Fibroblast of villous mesenchyme (primary cell): ENCODE data around the gene DNAJB12. TPM values are rescaled to one million over a fixed set of nuclear protein-coding genes. Genes with fewer than 3 reads are reported as not detected.

ENCODE experiments used
- DNase-seq: peaks from one replicate; pipeline ENCODE4 v3.0.0-alpha.2; 2010; ENCODE audit warnings: low read depth
- H3K4me3 ChIP-seq: 2 replicates; pipeline ENCODE4 v1.5.1; 2011; ENCODE audit warnings: low read depth, mild to moderate bottlenecking, low read length
- CTCF ChIP-seq: IDR thresholded peaks from 2 replicates; pipeline ENCODE4 v1.5.1; 2012; ENCODE audit warnings: low read depth, mild to moderate bottlenecking, low read length; ENCODE audit not compliant: insufficient read depth
- total RNA-seq: library from RNA; depleted of rRNA; stranded (reverse); fragments of >200 nt; gene quantifications from 2 replicates; pipeline ENCODE4 v1.2.3, GENCODE V29; 2012

The DNAJB12 gene
- total RNA-seq, 1 donor: 32.8 TPM

GRCh38 chr10:72370201-72370722 is 15.5 kb upstream of the DNAJB12 start:
- no peak overlapping the region for H3K4me3 ChIP-seq
- TF ChIP-seq CTCF: no peak
- no peak for DNase-seq

- no peak for TF ChIP-seq CTCF
- no peak overlapping the region for H3K4me3 ChIP-seq
- DNase-seq: peak; percentile 25
These were observed 12.7 kb upstream of the DNAJB12 start for GRCh38 chr10:72367301-72367960.

GRCh38 chr10:72365106-72365895 is 10.6 kb upstream of the DNAJB12 start:
- no peak for TF ChIP-seq CTCF
- no peak for DNase-seq
- no peak overlapping the region for H3K4me3 ChIP-seq

GRCh38 chr10:72364239-72364777 is 9.6 kb upstream of the DNAJB12 start:
- peak; percentile 94 for TF ChIP-seq CTCF
- DNase-seq: peak; percentile 95
- H3K4me3 ChIP-seq: no peak overlapping the region

GRCh38 chr10:72356987-72357386 is 2.3 kb upstream of the DNAJB12 start:
- no peak for TF ChIP-seq CTCF
- no peak for DNase-seq
- H3K4me3 ChIP-seq: no peak overlapping the region

- no peak overlapping the region for H3K4me3 ChIP-seq
- DNase-seq: no peak
- no peak for TF ChIP-seq CTCF
These were observed 1.4 kb upstream of the DNAJB12 start for GRCh38 chr10:72356115-72356514.
